Purkinje cell (primary cell): ENCODE measurements around the gene PUM1. TPM values are rescaled to one million over a fixed set of nuclear protein-coding genes. Genes with fewer than 3 reads are reported as not detected.

Experiments
- polyA plus RNA-seq: library from polyadenylated mRNA; unstranded; fragments of >200 nt; fragmentation: Nextera tagmentation; gene quantifications from 2 replicates; pipeline ENCODE4 v1.2.1, GENCODE V29; 2014

PUM1 gene
- polyA plus RNA-seq, result 33.9 and 56.3 TPM in 2 replicates

GRCh38 chr1:31065310-31066217 is at the start of gene PUM1:
Gene PUM1 (minus strand): TSS chr1:31065717. CDS start chr1:31059566, 6,151 bp downstream.

DNA sequence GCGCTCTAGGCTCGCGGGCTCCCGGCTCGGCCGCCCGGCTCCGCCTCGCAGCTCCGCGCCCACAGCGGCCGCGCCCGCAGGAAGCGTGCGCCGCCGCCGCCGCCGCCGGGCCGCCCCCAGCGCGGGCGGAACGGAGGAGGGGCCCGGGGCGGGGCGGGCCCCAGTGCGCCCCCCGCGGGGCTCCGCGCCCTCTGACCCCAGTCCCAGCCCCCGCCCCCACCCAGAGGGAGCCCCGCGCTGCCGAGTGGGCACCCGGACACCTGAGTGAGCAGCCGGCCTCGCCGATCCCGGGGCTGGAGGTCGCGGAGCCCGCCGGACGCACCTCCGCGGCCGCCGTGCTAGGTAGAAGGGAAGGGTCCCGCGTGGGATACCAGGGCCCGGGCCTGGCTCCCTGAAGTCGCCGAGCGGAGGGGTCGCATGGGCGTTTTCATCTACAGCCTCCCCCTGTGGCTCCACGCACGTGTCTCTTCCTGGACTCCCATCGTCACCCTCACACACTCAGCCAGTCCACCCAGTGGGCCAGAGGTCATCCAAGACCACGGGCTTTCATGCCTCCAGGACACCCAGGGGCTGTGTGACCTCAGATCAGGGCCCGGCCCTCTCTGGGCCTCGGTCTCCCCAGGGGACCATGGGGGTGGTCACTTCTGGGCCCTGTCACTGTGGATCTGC is 156.7 kb downstream of the PUM1 start, which contains the start of gene SDC3:
Gene SDC3 (minus strand): TSS at position 63 of the 669 bp plus-strand sequence. CDS start 172 bp downstream, outside the sequence.

Other genes with a start within 250 kb of the PUM1 start
- 5.4 and 6.0 TPM in 2 replicates for gene SDC3, start 157.0 kb downstream of the PUM1 start, polyA plus RNA-seq
- gene NKAIN1, start 174.2 kb upstream of the PUM1 start, polyA plus RNA-seq, result 1.3 and 2.3 TPM in 2 replicates
- 16.3 and 19.5 TPM in 2 replicates for gene SNRNP40, start 231.1 kb upstream of the PUM1 start, polyA plus RNA-seq
- 142 and 177 TPM in 2 replicates for gene ZCCHC17, start 231.3 kb upstream of the PUM1 start, polyA plus RNA-seq